ENCODE results near the gene MAP3K15.
"Not testable (repeated sequence)": the region's sequence is repeated elsewhere in the genome, so short reads cannot be mapped to it uniquely, and the experiment has no call there.

Gene MAP3K15

DNA sequence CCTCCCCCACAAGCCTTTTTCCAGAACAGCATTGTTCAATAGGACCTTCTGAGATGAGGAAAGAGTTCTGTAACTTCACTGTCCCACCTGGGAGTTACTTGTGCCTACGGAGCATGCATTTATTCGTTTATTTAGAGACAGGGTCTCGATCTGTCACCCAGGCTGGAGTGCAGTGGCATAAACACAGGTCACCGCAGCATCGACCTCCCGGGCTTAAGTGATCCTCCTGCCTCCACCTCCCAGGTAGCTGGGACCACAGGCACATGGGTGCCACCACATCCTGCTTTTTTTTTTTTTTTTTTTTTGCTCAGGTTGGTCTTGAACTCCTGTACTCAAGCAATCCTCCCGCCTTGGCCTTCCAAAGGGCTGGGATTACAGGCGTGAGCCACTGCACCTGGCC, 2.9 kb downstream of the MAP3K15 start:
- TF ChIP-seq, protein P1, sequence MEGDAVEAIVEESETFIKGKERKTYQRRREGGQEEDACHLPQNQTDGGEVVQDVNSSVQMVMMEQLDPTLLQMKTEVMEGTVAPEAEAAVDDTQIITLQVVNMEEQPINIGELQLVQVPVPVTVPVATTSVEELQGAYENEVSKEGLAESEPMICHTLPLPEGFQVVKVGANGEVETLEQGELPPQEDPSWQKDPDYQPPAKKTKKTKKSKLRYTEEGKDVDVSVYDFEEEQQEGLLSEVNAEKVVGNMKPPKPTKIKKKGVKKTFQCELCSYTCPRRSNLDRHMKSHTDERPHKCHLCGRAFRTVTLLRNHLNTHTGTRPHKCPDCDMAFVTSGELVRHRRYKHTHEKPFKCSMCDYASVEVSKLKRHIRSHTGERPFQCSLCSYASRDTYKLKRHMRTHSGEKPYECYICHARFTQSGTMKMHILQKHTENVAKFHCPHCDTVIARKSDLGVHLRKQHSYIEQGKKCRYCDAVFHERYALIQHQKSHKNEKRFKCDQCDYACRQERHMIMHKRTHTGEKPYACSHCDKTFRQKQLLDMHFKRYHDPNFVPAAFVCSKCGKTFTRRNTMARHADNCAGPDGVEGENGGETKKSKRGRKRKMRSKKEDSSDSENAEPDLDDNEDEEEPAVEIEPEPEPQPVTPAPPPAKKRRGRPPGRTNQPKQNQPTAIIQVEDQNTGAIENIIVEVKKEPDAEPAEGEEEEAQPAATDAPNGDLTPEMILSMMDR (IDR thresholded peaks at IDR 0.05; ENCODE audit: insufficient read depth, low read length, poor library complexity, severe bottlenecking): no peak
- Histone ChIP-seq H3K4me3 (replicated peaks; ENCODE audit: low read depth, low read length) (no peak overlapping the region), H3K27me3 (replicated peaks; ENCODE audit: control insufficient read depth, insufficient read depth, low read length) (no peaks in the 10 kb centered on the region), H3K36me3 (ENCODE audit: control insufficient read depth, insufficient read depth, low read length) (no peaks in the 10 kb centered on the region)
- DNase-seq (ENCODE audit: extremely low read depth, insufficient read length): no peak

- DNase-seq (ENCODE audit: extremely low read depth, insufficient read length); H3K36me3 ChIP-seq (ENCODE audit: control insufficient read depth, insufficient read depth, low read length); H3K27me3 ChIP-seq (replicated peaks; ENCODE audit: control insufficient read depth, insufficient read depth, low read length); H3K4me3 ChIP-seq (replicated peaks; ENCODE audit: low read depth, low read length): not testable (repeated sequence)
These were observed 3.5 kb downstream of the MAP3K15 start for GRCh38 chrX:19511796-19512195.

- TF ChIP-seq, protein P1 (IDR thresholded peaks at IDR 0.05; ENCODE audit: insufficient read depth, low read length, poor library complexity, severe bottlenecking): no peak
- no peaks in the 10 kb centered on the region for H3K27me3 ChIP-seq (replicated peaks; ENCODE audit: control insufficient read depth, insufficient read depth, low read length)
- no peak for DNase-seq (ENCODE audit: extremely low read depth, insufficient read length)
- H3K36me3 ChIP-seq (ENCODE audit: control insufficient read depth, insufficient read depth, low read length): no peaks in the 10 kb centered on the region
- no peak overlapping the region for H3K4me3 ChIP-seq (replicated peaks; ENCODE audit: low read depth, low read length)
These were observed 18.6 kb downstream of the MAP3K15 start for GRCh38 chrX:19496711-19497110.

DNA sequence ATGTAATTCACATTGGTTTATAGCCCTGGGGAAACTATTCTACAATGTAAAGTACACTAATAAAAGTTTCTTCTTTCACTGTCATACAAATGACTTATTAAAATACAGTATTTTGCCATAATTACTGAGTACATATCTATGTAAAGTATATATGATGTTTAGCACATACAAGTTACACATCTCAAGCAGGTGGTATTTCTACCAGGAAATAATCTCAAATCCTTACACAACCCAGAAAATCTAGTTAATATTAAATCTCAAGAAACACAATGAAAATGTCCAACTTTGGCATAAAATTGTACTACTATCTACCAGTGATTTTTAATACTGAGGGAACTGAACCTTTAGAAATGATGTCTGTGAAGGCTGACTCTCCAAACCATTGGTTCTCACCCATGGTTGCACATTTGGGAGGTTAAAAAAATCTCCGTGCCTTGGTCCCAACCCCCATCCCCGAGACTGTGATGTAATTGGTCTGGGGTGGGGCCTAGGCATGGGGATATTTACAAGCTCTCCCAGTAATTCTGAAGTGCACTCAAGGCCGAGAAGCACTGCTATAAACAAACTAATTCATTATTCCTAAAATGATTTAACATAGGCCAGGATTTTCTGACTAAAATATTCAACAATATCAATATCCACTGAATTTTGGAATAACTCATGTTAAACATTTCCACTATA, 27.6 kb downstream of the MAP3K15 start:
- Histone ChIP-seq H3K27me3 (replicated peaks; ENCODE audit: control insufficient read depth, insufficient read depth, low read length) (no peaks in the 10 kb centered on the region), H3K4me3 (replicated peaks; ENCODE audit: low read depth, low read length) (no peak overlapping the region), H3K36me3 (ENCODE audit: control insufficient read depth, insufficient read depth, low read length) (no peaks in the 10 kb centered on the region)
- TF ChIP-seq, protein P1 (IDR thresholded peaks at IDR 0.05; ENCODE audit: insufficient read depth, low read length, poor library complexity, severe bottlenecking): no peak
- DNase-seq (ENCODE audit: extremely low read depth, insufficient read length): no peak

DNA sequence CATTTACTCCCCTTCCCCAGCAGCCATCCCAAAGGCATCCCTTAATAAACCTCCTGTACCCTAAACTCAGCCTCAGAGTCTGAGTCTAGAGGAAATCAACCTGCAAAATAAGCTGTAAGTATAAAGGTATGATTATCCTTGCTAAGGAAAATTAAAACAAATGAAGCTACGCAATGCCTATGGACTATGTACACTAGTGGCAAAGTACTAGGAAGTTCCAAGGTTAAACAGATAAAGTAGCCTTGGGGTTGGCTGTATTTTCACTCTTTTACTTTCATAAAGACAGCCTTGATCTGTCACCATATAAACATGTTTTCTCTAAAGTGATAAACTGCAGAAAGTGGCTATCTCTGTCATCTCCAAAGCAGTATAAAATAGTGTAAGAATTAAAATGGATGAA, 35.9 kb downstream of the MAP3K15 start:
- Histone ChIP-seq H3K4me3 (replicated peaks; ENCODE audit: low read depth, low read length) (no peak overlapping the region), H3K27me3 (replicated peaks; ENCODE audit: control insufficient read depth, insufficient read depth, low read length) (no peaks in the 10 kb centered on the region), H3K36me3 (ENCODE audit: control insufficient read depth, insufficient read depth, low read length) (no peaks in the 10 kb centered on the region)
- TF ChIP-seq, protein P1 (IDR thresholded peaks at IDR 0.05; ENCODE audit: insufficient read depth, low read length, poor library complexity, severe bottlenecking): no peak
- no peak for DNase-seq (ENCODE audit: extremely low read depth, insufficient read length)

DNA sequence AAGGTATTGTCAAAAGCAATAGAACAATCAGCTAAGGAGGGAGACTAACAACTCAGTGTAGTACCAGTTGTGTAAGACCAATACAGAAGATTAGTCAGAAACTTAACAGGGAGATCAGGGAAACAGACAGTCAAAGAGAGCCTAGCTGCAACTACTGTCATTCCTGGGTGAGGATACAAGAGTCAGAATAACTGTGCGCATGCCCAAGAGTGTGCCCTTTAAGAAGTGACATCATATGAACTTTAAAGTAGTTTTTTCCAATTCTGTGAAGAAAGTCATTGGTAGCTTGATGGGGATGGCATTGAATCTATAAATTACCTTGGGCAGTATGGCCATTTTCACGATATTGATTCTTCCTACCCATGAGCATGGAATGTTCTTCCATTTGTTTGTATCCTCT, 46.9 kb downstream of the MAP3K15 start:
- not testable (repeated sequence) for H3K27me3 ChIP-seq (replicated peaks; ENCODE audit: control insufficient read depth, insufficient read depth, low read length); DNase-seq (ENCODE audit: extremely low read depth, insufficient read length); H3K4me3 ChIP-seq (replicated peaks; ENCODE audit: low read depth, low read length); H3K36me3 ChIP-seq (ENCODE audit: control insufficient read depth, insufficient read depth, low read length)

- Histone ChIP-seq H3K4me3 (replicated peaks; ENCODE audit: low read depth, low read length) (no peak overlapping the region), H3K36me3 (ENCODE audit: control insufficient read depth, insufficient read depth, low read length) (no peaks in the 10 kb centered on the region), H3K27me3 (replicated peaks; ENCODE audit: control insufficient read depth, insufficient read depth, low read length) (no peaks in the 10 kb centered on the region; the same call in 1 of the 2 replicates)
- TF ChIP-seq, protein P1 (IDR thresholded peaks at IDR 0.05; ENCODE audit: insufficient read depth, low read length, poor library complexity, severe bottlenecking): no peak
- DNase-seq (ENCODE audit: extremely low read depth, insufficient read length): no peak
These were observed 52.4 kb downstream of the MAP3K15 start for GRCh38 chrX:19462879-19463278.

Data from GM06990 (cell line).